ENCODE results near the gene PFKP.

PFKP gene

GRCh38 chr10:3067118-3067858, at the start of gene PFKP:
Gene PFKP, plus strand, starts transcription at chr10:3067548. Its CDS starts 48 bp downstream, at chr10:3067596.
- DNase-seq (ENCODE audit: low read depth in 2 of 3, low spot score in 2 of 3) = peak in 2 of 3 experiments; percentile 44 to 45

DNA sequence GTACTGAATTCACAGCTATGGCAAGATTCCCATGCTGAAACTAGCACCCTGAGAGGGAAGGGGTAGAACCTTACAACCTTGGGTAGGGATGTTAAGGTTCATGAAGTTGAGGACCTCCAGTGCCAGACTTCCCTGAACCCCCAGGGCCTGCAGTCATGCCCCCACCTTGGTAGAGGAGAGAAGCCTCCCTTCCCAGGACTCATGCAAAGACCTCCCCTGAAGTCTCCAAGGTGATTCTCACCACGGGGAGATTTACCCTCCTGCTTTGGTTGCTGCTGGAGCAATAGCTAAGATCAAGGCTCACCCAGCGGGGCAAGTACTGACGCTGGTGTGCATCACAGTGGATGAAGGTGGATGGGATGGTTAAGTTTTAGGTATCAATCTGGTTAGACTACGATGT, 49.1 kb upstream of the PFKP start:
- no peak for DNase-seq (ENCODE audit: low read depth in 2 of 3, low spot score in 2 of 3)

- DNase-seq (ENCODE audit: low read depth in 2 of 3, low spot score in 2 of 3) = no peak
Measured at GRCh38 chr10:3020311-3020710, 47.0 kb upstream of the PFKP start.

GRCh38 chr10:3020881-3021280, 46.5 kb upstream of the PFKP start:
- DNase-seq (ENCODE audit: low read depth in 2 of 3, low spot score in 2 of 3) = no peak

GRCh38 chr10:3022027-3022426, 45.3 kb upstream of the PFKP start:
- no peak for DNase-seq (ENCODE audit: low read depth in 2 of 3, low spot score in 2 of 3)

- DNase-seq (ENCODE audit: low read depth in 2 of 3, low spot score in 2 of 3) = no peak
Measured at GRCh38 chr10:3023892-3024291, 43.5 kb upstream of the PFKP start.

DNA sequence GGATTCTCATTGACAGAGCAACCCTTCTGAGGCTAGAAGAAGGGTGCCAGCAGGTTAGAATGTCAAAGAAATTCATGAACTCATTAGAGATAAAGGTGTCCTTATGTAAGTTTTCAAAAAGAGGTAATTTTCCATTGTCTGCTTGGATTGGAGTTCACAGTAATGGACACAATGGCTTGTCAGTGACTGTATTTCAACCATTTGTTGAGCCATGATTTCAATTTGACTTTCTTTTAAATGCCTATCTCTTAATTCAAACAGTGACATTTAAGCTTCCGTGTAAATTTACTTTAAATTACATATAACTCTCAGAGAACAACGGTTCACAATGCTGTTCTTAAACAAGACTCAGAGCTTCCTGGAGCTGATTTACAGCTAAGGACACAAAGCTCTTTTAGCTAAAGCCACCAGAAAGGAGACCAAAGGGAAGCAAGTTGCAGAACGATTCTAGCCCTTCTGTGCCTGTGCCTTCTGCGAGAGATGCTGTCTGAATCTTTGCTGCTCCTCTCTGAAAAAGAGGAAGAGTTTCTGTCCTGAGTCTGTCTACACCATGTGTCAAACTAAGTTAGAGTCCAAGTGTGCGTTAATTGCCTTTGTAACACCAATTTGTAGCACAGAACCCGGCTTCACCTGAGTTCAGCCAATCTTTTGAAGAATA, 42.2 kb upstream of the PFKP start:
- DNase-seq (ENCODE audit: low read depth in 2 of 3, low spot score in 2 of 3) = no peak

GRCh38 chr10:3027866-3028265, 39.5 kb upstream of the PFKP start:
- no peak for DNase-seq (ENCODE audit: low read depth in 2 of 3, low spot score in 2 of 3)

GRCh38 chr10:3028441-3028840, 38.9 kb upstream of the PFKP start:
- no peak for DNase-seq (ENCODE audit: low read depth in 2 of 3, low spot score in 2 of 3)

- DNase-seq (ENCODE audit: low read depth in 2 of 3, low spot score in 2 of 3) = no peak
Measured at GRCh38 chr10:3030765-3031164, 36.6 kb upstream of the PFKP start.

- no peak for DNase-seq (ENCODE audit: low read depth in 2 of 3, low spot score in 2 of 3)
Measured at GRCh38 chr10:3031490-3031889, 35.9 kb upstream of the PFKP start.

GRCh38 chr10:3033925-3034324, 33.4 kb upstream of the PFKP start:
- DNase-seq (ENCODE audit: low read depth in 2 of 3, low spot score in 2 of 3) = no peak

DNA sequence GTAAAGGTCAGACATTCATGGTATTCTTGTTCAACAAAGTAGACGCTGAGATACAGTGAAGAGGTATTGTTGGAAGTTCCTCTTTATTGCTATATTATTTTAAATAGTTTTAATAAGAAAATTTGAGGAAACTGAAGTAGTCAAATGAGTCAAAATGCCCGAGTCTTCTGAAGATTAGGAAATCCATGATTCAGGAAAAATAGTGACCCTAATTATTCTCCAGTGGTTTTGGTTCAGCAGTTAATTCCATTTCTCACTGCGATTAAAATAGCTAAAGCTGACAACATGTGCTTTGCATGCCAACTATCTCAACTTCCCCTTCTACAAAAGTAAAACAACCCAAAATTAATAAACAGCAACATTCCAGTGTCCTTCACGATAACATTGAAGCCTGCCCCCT, 32.7 kb upstream of the PFKP start:
- DNase-seq (ENCODE audit: low read depth in 2 of 3, low spot score in 2 of 3) = no peak

DNA sequence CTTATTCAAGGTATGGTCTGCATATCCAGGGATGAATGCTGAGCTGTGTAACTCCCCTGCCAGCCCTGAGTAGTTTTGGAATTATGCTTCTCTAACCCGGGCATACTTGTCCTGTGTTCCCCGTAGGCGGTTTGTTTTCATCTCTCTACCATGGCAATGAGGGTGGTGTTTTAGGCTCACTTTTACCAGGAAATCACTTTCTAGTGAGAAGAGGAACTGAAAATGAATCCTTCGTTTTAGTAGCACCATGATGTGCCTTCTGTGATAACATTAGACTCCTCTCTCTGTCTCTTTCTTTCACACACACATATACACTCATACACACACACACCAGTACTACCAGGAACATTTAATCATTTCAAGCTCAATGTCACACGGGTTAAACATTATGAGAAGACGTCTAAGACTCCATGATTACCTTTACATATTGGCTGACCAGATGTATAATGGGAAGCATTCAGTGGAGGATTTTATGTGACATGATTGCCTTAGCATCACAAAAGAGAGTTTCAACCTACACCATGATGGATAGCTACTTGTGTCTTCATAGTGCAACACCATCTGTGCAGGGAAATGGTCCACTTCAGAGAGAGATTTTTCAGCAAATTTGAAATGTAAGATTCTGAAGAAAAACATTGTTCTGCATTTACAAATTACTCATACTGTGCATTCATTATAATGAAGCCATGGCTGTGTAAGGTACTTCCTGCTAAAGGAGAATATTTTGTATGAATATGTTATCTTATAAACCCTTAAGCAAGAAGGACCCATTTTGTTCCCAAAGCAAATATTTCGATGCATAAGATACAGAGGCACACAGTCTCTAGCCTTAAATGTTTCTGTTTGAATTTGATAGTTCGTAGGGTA, 31.0 kb upstream of the PFKP start:
- DNase-seq (ENCODE audit: low read depth in 2 of 3, low spot score in 2 of 3) = no peak

DNA sequence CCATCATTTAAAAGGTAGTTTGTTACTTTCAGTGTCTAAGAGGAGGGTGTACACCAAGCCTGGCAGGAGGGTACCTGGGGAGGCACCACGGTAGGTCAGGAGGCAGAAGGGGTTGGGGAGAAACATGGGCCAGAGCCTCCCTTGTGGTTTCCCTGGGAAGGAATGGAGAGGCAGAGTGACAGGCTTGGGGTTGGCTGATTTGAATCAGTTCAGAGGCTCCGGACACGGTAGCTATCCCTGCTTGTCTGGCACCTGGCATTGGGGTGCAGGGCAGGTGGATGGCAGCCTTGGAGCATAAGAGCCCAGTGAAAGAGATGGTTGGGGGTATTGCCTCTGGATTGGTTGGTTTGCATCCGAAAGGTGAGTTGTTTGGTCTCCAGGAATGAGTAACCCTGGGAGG, 30.2 kb upstream of the PFKP start:
- no peak for DNase-seq (ENCODE audit: low read depth in 2 of 3, low spot score in 2 of 3)

DNA sequence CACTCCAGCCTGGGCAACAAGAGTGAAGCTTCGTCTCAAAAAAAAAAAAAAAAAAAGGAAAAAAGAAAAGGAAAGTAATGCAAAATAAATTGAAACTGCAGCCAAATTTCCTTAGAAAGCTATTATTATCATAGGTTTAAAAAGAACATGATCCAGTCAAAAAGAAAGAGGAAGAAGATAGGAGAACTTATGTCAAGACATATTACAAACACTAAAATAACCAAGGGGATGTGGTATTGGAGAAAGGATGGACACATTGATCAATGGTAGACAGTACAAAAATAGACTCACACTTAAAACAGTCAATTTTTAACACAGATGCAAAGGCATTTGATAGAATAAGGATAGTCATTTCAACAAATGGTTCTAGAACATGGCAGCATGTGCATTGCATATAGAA, 27.3 kb upstream of the PFKP start:
- no peak for DNase-seq (ENCODE audit: low read depth in 2 of 3, low spot score in 2 of 3)

DNA sequence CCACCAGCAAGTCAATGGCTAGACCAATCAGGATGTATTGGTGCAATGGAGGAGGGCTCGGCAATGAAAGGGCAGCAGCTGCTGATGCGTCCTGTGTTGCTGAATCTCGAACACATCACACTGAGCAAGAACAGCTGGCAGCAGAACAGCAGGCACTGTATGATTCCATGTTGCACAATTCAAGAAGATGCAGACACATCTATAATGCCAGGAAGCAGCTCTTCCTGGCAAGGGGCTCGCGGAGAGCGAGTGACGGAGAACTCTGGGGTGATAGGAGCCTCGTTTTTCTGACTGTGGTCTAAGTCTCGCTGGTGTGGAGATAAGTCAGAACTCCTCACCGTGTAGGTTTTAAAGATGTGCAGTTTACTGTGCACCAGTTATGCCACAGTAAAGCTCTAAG, 24.8 kb upstream of the PFKP start:
- no peak for DNase-seq (ENCODE audit: low read depth in 2 of 3, low spot score in 2 of 3)

DNA sequence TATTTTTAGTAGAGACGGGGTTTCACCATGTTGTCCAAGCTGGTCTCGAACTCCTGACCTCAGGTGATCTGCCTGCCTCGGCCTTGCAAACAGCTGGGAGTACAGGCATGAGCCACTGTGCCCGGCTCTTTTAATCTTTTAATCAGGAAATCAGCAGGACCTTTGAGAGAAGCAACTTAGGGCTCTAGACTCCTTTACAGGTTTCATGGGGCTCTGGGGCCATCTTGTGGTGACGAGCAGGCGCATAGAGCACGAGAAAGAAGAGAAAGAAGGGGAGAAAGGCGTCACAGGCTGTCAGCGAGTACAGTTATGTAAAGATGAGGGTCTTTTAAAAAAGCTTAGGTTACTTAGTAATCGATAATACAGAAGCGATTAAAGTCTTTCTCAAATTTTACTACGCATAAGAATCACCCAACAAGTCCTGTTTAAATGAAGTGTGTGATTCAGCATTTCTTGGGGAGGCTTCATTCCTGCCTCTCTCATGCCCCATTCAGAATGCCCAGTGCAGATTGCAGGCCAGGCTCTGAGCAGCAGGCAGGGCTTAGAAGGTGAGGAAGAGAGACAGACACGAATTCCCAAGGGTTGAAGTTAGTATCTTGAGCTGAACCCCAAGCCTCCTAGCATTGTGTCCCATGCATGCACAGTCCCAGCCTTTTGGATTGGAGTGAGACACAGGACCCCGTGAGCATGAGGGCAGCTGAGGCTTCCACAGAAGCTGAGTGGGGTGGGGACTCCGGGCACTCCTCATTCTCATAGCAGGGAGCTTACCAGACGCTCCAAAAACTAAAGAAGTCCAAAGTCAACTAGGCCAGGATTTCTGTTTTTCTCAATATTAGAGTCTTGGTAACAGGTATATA, 23.6 kb upstream of the PFKP start:
- no peak for DNase-seq (ENCODE audit: low read depth in 2 of 3, low spot score in 2 of 3)

- no peak for DNase-seq (ENCODE audit: low read depth in 2 of 3, low spot score in 2 of 3)
Measured at GRCh38 chr10:3045471-3046209, 21.7 kb upstream of the PFKP start.

DNA sequence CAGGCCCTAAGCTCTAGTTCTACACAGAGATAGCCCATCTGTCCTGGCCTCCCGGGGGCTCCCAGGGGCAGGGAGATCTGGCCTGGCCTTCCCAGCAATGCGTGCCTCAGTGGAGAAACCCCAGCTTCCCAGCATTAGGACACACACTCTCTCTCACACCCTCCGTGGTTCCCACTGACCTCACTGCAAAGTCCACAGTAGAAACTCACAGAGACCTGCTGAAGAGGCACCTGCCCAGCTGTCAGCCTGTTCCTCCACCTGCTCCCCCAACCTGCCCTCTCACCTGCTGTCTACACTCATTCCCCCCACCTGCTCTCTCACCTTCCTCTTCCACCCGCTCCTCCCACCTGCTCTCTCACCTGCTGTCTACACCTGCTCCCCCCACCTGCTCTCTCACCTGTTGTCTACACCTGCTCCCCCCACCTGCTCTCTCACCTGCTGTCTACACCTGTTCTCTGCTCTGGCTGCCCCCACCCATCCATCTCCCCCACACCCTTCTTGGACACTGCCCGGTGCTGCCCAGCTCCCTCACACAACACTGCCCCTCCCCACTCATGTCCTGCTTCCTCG, 21.1 kb upstream of the PFKP start:
- DNase-seq (ENCODE audit: low read depth in 2 of 3, low spot score in 2 of 3) = no peak

Data from activated CD8-positive, alpha-beta memory T cell treated with anti-CD3 and anti-CD28 coated beads for 48 hours (primary cell).